ENCODE results near the gene MFAP3L. TPM values are rescaled to one million over a fixed set of nuclear protein-coding genes. Genes with fewer than 3 reads are reported as not detected.

MFAP3L gene
- polyA plus RNA-seq, 1 donor from 2014 or later = 4.0 TPM

GRCh38 chr4:170008801-170009200 lies 17.4 kb downstream of the MFAP3L start:
- Histone ChIP-seq H3K79me2 (replicated peaks; ENCODE audit: insufficient read depth, low read length) (no peaks in the 10 kb centered on the region), H4K20me1 (ENCODE audit: insufficient read depth) (no peaks in the 10 kb centered on the region), H3K27ac (ENCODE audit: low read length) (no peak overlapping the region), H3K4me3 (ENCODE audit: low read length) (no peak overlapping the region), H2AFZ (ENCODE audit: low read depth, low read length) (no peak overlapping the region), H3K36me3 (ENCODE audit: insufficient read depth, low read length) (no peaks in the 10 kb centered on the region), H3K9me3 (ENCODE audit: low read length) (no peaks in the 10 kb centered on the region), H3F3A (ENCODE audit: insufficient read depth, low read length, poor library complexity, severe bottlenecking) (no peaks in the 10 kb centered on the region), H3K9ac (ENCODE audit: low read length) (no peak overlapping the region), H3K4me2 (ENCODE audit: low read length) (no peak overlapping the region), H3K27me3 (ENCODE audit: insufficient read depth, low read depth, low read length) (no peaks in the 10 kb centered on the region), H3K9me2 (ENCODE audit: insufficient read depth, low read length) (no peaks in the 10 kb centered on the region)
- TF ChIP-seq EP300 (conservative IDR thresholded peaks at IDR 0.05; ENCODE audit: poor library complexity, severe bottlenecking) (no peak), MXI1 (conservative IDR thresholded peaks at IDR 0.05; ENCODE audit: poor library complexity, severe bottlenecking) (no peak), CTCF (IDR thresholded peaks at IDR 0.05; ENCODE audit: poor library complexity, severe bottlenecking) (no peak), RAD21 (conservative IDR thresholded peaks at IDR 0.05) (no peak), SMC3 (conservative IDR thresholded peaks at IDR 0.05; ENCODE audit: poor library complexity) (no peak), EZH2 (IDR thresholded peaks at IDR 0.05; ENCODE audit: borderline replicate concordance, insufficient read depth, low read length, poor library complexity, severe bottlenecking) (no peak), POLR2AphosphoS5 (IDR thresholded peaks at IDR 0.05) (no peak), TAF1 (IDR thresholded peaks at IDR 0.05; ENCODE audit: low read depth) (no peak), REST (IDR thresholded peaks at IDR 0.05; ENCODE audit: borderline replicate concordance) (no peak)

GRCh38 chr4:170008371-170008770 lies 17.8 kb downstream of the MFAP3L start:
- H4K20me1 ChIP-seq (ENCODE audit: insufficient read depth) = no peaks in the 10 kb centered on the region
- no peaks in the 10 kb centered on the region for H3K79me2 ChIP-seq (replicated peaks; ENCODE audit: insufficient read depth, low read length)
- H2AFZ ChIP-seq (ENCODE audit: low read depth, low read length) = no peak overlapping the region
- no peak for TF ChIP-seq CTCF (IDR thresholded peaks at IDR 0.05; ENCODE audit: poor library complexity, severe bottlenecking)
- no peak for TF ChIP-seq RAD21 (conservative IDR thresholded peaks at IDR 0.05)
- TF ChIP-seq EP300 (conservative IDR thresholded peaks at IDR 0.05; ENCODE audit: poor library complexity, severe bottlenecking) = no peak
- H3K9me2 ChIP-seq (ENCODE audit: insufficient read depth, low read length) = no peaks in the 10 kb centered on the region
- H3K9me3 ChIP-seq (ENCODE audit: low read length) = no peaks in the 10 kb centered on the region
- no peak overlapping the region for H3K9ac ChIP-seq (ENCODE audit: low read length)
- H3F3A ChIP-seq (ENCODE audit: insufficient read depth, low read length, poor library complexity, severe bottlenecking) = no peaks in the 10 kb centered on the region
- H3K4me2 ChIP-seq (ENCODE audit: low read length) = no peak overlapping the region
- no peak overlapping the region for H3K4me3 ChIP-seq (ENCODE audit: low read length)
- no peaks in the 10 kb centered on the region for H3K27me3 ChIP-seq (ENCODE audit: insufficient read depth, low read depth, low read length)
- H3K27ac ChIP-seq (ENCODE audit: low read length) = no peak overlapping the region
- no peaks in the 10 kb centered on the region for H3K36me3 ChIP-seq (ENCODE audit: insufficient read depth, low read length)

Data from neural cell (in vitro differentiated cells).